ENCODE results near the gene RGS11.
"Not testable (repeated sequence)": the region's sequence is repeated elsewhere in the genome, so short reads cannot be mapped to it uniquely, and the experiment has no call there.

RGS11 gene

DNA sequence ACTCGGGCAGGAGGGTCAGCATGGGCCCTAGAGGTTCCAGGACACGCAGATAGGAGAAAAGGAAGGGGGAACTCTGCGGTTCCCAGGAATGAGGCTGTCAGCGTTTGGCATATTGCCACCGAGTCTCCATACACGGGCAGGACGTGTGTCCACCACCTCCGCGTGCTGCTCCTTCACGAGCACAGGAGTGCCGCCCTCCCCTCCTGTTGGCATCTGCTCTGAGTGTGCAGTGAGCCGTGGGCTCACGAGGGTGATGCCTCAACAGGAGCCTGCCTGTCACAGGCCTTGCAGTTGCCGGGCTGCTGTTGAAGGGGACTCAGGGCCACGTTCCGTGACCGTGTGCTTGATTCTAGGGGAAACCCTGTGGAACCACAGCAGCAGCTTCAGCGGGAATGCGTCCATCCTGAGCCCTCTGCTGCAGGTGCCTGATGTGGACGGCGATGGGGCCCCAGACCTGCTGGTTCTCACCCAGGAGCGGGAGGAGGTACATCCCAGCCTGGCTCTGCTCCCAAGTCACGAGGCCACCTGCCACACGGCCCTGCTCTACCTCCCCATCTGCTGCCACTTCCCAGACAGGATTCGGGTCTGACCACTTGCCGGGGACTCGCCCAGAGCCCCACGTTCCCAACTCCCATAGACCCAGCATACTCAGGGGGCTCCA, 14.6 kb downstream of the RGS11 start:
- DNase-seq, result no peak

DNA sequence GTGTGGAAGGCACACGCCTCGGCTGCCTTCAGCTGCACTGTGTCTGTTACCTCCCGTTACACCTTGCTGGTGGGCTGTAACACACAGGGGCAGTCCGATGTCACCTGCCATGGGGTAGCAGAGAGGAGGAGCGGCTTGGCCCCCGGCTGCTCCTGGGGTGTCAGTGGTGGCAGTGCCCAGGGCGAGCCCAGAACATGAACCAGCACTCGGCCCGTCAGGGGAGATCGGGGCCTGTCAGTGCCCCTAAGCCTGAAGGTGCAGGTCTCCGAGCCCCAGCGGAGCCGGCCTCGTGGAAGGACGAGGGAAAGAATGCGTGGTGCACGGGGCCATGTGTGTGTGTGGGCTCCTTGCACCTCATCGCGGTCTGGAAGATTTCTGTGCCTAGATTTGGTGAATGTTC, 15.4 kb downstream of the RGS11 start:
- DNase-seq, result no peak

DNA sequence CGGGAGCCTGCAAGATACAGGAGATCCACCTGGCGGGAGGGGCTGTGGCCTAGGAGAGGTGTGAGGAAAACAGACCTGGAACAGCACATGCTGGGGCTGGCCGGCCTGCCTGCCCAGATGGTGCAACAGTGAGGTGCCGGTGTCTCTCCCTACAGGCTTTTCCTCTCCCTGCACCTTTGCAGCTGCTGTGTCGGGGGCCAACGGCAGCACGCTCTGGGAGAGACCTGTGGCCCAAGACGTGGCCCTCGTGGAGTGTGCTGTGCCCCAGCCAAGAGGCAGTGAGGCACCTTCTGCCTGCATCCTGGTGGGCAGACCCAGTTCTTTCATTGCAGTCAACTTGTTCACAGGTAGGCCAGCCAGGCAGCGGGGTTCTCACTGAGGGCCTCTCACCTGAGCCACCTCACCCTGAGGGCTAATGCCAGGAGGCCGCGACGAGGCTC, 15.9 kb downstream of the RGS11 start:
- DNase-seq, result no peak

DNA sequence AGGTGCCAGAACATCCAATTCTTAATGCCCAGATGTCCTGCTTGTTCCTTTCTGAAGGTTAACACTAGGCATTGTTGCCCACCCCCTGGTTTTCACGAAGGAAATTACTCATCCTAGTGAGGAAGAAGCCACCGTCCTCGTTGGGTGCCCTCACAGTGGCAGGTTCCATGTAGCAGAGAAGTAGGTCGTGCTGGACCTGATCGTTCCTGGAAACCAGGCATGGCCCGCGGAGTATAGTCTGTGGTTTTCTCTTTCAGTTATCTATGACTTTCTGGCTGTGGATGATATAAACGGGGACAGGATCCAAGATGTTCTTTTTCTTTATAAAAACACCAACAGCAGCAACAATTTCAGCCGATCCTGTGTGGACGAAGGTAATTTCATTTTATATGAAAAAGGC, 16.5 kb downstream of the RGS11 start:
- no peak for DNase-seq

DNA sequence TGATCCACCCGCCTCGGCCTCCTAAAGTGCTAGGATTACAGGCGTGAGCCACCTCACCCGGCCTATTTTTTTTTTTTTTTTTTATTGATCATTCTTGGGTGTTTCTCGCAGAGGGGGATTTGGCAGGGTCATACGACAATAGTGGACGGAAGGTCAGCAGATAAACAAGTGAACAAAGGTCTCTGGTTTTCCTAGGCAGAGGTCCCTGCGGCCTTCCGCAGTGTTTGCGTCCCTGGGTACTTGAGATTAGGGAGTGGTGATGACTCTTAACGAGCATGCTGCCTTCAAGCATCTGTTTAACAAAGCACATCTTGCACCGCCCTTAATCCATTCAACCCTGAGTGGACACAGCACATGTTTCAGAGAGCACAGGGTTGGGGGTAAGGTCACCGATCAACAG, 17.7 kb downstream of the RGS11 start:
- not testable (repeated sequence) for DNase-seq

DNA sequence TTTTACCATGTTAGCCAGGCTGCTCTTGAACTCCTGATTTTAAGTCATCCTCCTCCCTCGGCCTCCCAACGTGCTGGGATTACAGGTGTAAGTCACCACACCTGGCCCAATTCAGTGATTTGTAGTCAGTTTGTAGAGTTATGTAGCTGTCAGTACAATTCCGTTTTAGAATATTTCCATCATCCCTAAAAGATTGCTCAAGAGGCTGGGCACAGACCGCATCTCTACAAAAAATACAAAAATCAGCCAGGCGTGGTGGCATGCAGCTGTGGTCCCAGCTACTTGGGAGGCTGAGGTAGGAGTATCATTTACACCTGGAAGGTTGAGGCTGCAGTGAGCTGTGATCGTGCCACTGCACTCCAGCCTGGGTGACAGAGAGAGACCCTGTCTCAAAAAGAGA, 20.6 kb downstream of the RGS11 start:
- no peak for DNase-seq

DNA sequence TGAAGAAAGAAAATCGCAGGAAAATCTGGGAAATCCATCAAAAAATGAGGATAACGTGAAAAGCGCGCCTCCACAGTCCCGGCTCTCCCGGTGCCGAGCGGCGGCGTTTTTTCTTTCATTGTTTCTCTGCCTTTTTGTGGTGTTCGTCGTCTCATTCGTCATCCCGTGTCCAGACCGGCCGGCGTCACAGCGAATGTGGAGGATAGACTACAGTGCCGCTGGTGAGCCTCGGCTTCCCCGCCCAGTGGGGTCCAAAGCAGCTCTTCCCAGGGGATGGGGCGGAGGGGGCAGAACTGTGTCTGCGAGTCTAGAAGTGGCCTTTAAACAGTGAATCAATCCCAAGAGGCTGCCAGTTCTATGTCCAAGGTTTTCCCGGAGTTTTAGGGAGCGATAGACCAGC, 21.3 kb downstream of the RGS11 start:
- no peak for DNase-seq

DNA sequence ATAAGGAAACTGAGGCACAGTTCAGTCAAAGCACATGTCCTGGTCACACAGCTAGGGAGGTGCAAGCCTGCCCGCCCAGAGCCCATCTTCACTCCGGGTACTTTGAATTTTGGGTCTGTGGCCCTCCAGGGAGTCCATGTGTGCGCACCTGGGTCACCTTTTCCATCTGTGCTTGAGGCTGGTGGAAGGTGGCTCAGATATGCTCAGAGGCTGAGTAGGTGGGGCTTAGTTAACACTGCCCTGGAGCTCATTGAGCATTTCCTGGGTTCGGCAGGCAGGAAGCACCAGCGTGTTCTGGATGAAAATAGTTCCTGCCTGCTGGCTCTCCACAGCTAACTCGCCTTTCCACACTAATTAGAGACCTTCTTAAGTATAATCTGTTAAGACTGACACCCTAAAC, 21.9 kb downstream of the RGS11 start:
- DNase-seq, result no peak

DNA sequence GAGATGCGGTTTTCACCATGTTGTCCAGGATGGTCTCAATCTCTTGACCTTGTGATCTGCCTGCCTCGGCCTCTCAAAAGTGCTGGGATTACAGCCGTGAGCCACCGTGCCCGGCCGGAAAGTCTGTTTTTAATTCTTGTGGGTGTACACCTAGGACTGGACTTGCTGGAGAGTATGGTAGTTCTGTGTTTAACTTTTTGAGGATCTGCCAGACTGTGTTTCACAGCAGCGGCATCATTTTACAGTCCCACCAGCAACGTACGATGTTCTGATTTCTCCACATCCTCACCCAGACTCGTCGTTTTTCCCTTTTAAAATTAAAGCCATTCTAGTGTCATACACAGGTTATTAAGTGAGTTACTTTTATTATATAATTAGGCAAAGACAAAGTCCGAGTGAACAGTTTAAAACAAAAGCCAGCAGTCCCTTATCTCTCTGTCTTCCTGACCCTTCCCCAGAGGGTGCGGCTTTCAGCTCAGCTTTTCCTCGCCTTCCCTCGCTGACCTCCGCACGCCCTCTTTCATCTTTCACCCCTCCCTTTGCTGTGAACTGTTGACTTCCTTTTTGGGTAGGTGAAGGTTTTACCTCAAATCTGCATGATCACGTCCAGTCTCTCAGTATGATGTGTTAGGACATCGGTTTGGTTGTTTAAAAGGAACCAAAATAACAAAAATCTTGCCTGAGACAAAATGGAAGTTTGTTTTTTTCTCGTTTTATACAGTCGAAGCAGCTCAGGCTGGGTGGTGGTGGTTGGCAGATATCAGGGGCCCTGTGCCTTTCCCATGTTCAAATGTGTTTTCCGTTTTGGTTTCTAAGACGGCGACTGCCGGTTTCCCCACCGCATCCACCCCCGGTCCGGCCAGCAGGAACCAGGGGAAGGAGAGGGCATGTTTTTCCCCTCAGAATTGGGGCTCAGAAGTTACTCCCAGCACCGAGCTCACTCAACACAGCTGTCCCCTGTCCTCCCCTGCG, 23.1 kb downstream of the RGS11 start:
- DNase-seq, result no peak

DNA sequence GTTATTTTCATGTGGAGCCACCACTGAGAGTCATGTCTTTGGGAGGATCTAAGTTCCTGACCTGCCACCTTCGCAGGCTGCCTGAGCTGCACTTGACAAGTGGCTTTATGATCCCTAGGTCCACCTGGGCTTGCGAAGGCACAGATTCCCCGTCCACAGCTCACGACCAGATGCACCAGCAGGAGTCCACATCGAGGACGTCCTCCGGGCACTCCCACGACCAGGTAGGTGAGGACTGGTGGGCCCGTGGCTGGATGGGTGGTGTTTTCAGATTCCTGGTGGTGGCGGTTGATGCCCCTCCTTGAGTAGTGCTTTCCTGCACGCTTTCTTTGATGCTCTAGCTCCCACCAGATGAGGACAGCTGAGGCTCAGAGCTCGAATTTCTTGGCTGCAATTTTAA, 26.3 kb downstream of the RGS11 start:
- DNase-seq, result no peak

DNA sequence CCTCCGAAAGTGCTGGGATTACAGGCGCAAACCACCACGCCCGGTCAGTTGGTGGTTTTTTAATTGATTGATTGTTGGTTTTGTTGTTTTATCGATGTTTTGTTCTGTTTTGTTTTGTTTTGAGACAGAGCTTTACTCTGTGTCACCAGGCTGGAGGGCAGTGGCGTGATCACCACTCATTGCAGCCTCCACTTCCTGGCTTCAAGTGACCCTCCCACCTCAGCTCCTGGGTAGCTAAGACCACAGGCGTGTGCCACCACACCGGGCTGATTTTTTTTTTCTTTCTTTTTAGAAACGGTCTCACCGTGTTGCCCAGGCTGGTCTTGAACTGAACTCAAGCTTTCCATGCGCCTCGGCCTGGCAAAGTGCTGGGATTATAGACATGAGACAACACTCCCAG, 28.7 kb downstream of the RGS11 start:
- DNase-seq, result no peak

DNA sequence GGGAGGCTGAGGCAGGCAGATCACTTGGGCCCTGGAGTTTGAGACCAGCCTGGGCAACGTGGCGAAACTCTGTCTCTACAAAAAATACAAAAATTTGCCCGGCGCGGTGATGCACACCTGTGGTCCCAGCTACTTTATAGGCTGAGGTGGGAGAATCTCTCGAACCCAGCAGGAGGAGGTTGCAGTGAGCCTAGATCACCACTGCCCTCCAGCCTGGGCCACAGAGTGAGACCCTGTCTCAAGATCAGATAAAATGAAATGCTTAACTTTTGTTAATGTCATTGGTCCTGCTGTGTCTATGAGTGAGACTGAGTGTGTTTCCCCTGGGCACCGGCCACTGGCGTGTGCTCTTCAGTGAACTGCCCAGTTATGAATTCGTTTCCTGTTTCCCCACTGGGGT, 30.6 kb downstream of the RGS11 start:
- no peak for DNase-seq

DNA sequence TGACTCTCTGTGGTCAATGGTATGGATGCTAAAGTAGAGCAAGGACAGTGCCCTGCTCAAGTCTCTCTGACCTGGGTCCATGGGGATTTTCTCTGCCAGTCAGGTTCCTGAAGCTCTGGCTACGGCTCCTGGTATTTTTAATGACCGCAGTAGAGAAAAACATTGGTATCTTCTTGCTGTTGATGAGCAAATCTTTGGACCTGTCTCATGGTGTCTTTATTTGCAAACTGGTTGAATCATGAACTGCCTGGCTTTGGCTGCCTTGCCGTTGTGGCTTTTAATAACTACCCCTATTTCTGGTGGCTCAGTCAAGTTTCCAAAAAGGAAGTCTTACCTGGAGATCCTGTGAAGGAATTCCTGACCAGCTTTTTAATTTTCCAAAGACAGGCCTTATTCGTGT, 32.4 kb downstream of the RGS11 start:
- no peak for DNase-seq

DNA sequence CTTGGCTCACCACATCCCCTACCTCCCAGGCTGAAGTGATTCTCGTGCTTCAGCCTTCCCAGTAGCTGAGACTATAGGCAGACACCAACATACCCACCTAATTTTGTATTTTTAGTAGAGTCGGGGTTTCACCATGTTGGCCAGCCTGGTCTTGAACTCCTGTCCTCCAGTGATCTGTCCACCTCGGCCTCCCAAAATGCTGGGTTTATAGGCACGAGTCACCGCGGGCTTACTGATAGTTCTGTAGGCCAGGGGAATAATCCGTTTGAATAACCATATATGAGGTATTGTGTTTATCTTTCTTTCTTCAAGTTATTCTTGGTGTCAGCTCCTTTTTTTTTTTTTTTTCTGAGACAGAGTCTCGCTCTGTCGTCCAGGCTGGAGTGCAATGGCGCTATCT, 33.5 kb downstream of the RGS11 start:
- no peak for DNase-seq

DNA sequence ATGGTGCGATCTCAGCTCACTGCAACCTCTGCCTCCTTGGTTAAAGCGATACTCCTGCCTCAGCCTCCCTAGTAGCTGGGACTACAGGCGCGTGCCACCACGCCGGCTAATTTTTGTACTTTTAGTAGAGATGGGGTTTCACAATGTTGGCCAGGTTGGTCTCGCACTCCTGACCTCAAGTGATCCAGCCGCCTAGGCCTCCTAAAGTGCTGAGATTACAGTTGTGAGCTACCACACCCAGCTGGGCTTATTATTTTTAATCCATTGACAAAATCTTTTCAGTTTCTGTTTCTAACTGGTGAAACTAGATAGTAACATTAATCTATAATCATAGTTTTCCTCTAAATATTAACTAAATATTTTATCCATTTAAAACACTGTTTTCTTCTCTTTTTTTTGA, 35.2 kb downstream of the RGS11 start:
- no peak for DNase-seq

DNA sequence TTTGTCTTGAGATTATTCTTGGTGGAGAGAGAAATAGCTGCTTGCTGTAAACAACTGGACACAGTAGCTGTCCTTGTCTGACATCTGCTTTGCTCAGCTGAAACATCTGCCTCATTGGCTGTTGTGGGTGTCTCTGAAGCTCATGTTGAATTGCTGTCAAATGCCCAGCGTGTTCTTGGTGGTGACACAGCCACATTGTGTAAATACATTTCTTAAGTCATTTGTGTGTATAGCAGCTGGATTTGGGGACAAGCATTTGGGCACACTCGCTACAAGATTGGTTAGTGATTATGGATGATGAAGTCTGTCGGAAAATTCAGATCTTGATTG, 35.8 kb downstream of the RGS11 start:
- DNase-seq, result no peak

DNA sequence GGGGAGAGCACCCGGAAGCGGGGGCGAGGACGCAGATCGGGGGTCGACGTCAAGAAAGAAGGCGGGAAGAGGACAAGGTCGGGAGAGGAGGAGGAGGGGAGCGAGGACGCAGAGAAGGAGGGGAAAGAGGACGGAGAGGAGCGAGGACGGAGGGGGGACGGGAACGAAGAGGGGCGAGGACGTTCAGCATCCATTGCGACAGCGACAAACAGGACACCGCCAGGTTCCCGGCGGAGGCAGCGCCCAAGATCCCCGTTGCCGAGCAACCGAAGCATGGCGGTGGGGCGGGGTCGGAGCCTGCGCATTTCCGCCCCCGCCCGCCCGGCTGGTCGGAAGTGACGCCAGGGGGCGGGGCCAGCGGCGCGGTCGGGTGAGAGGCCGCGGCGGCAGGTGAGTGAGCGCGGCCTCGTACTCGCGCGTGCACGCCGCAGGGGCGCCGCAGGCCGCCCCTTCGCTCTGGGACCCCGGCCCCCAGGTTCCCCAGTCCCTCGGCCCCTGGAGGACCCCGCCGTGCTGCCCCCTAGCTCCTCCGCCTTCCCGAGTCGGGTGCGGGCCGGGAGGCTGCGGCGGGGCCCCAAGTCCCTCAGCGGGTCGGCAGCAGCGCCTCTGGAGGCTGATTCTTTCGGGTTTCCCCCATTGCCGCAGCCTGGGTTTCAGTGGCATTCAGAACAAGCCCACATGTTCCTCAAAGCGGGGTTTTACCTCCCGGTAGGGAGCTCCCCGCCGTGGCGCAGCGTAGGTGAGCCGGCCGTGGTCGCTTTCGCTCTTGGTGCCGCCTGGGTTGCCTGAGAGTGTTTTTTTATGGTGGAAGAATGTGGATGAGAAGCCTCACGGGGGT, 41.1 kb downstream of the RGS11 start, which contains the start of gene FAM234A:
Gene FAM234A (plus strand): TSS at position 354 of the 838 bp plus-strand sequence. CDS start 19,593 bp downstream, outside the sequence.
- peak; percentile 63 for DNase-seq

DNA sequence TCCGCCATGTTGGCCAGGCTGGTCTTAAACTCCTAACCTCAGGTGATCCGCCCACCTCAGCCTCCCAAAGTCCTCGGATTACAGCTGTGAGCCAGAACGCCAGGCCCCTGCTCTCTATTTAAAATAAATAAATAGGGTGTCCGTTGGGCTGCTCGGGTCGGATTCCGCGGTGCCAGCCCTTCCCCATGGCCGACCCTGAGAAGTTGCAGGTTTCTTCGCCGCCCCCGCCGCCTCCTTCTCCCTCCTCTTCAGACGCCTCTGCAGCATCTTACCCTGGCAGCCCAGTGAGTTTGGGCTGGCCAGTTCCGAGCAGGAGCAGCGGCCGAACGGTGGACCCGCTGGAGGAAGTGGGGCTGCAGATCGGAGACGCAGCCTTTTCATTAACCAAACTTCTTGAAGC, 44.8 kb downstream of the RGS11 start:
- DNase-seq, result no peak

DNA sequence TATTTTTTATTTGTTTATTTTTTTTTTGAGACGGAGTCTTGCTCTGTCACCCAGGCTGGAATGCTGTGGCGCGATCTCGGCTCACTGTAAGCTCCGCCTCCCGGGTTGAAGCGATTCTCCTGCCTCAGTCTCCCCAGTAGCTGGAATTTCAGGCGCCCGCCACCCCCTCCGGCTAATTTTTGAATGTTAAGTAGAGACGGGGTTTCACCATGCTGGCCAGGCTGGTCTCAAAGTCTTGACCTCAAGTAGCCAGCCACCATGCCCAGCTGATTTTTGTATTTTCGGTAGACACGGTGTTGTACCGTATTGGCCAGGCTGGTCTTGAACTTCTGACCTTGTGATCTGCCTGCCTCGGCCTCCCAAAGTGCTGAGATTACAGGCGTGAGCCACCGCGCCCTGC, 45.4 kb downstream of the RGS11 start:
- not testable (repeated sequence) for DNase-seq

DNA sequence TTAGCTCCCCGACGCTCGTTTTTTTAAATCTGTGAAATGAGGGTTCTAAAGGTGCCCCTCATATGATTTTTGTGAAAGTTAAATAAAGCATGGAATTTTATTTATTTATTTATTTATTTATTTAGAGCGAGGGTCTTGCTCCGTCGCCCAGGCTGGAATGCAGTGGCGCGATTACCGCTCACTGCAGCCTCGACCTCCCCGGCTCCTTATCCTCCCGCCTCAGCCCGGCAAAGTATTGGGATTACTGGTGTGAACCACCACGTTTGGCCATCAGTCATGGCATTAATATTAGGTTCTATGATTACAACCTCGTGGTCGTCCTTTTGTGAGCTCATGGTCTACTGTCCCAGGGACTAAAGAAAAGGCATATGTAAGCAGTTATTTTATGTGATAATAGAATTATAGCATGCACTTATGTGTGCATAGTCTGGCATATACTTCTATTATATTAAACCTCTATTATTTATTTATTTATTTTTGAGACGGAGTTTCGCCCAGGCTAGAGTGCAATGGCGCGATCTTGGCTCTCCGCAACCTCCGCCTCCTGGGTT, 45.9 kb downstream of the RGS11 start:
- DNase-seq, result no peak

DNA sequence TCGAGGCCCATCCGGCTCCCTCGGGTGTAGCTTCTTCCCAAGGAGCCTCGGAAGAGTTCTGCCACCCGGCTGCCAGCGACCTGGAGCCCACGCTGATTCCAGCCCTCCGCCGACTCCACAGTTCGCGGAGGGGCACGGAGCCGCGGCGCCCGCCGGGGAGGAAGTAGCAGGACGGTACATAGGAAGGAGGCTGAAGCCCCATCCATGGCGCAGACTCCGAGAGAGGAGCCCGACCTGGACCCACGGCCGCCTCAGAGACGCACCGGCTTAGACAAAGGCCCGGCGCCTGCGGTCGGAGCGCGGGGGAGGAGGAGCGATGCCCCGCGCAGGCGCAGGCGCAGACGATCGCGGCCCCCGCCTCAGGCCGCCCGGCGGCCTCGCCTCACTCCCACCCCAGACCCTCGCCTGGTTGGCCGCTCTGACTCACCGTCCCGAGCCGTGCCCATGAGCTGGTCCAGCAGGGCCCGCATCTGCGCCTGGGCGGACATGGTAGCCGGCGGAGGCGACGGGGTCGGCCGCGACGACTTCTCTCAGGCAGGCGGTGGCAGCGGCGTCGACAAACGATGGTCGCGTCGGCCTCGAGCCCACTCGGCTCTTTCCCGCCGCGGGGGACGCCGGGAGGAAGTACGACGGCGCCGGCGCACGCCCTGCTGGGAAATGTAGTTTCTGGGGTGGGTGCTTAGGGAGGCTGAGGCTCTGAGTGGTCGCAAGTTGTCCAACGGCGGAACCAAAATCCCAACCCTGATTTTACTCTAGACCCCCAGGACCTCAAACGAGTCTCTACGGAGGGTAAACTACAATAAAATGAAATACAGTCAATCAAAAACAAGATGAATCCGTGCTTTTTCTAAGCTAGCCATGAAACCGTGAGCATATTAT, 46.7 kb downstream of the RGS11 start, which contains the start of gene LUC7L:
Gene LUC7L (minus strand): TSS at position 598 of the 879 bp plus-strand sequence. CDS start 110 bp downstream, at position 488.
- DNase-seq, result peak; percentile 39
